ENCODE data around the gene RASA3.

- TF ChIP-seq, protein P1, sequence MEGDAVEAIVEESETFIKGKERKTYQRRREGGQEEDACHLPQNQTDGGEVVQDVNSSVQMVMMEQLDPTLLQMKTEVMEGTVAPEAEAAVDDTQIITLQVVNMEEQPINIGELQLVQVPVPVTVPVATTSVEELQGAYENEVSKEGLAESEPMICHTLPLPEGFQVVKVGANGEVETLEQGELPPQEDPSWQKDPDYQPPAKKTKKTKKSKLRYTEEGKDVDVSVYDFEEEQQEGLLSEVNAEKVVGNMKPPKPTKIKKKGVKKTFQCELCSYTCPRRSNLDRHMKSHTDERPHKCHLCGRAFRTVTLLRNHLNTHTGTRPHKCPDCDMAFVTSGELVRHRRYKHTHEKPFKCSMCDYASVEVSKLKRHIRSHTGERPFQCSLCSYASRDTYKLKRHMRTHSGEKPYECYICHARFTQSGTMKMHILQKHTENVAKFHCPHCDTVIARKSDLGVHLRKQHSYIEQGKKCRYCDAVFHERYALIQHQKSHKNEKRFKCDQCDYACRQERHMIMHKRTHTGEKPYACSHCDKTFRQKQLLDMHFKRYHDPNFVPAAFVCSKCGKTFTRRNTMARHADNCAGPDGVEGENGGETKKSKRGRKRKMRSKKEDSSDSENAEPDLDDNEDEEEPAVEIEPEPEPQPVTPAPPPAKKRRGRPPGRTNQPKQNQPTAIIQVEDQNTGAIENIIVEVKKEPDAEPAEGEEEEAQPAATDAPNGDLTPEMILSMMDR (IDR thresholded peaks at IDR 0.05; ENCODE audit: extremely low read depth in 1 of 2, insufficient read depth in 1 of 2, low read depth in 1 of 2, low read length in 2 of 2) = no peak
- TF ChIP-seq POLR2A (IDR thresholded peaks at IDR 0.05; ENCODE audit: low read depth, low read length) (no peak), EZH2 (IDR thresholded peaks at IDR 0.05; ENCODE audit: borderline replicate concordance, low read depth, low read length, severe bottlenecking) (no peak), POLR2AphosphoS5 (IDR thresholded peaks at IDR 0.05; ENCODE audit: insufficient read depth, low read depth, low read length) (no peak), JUN (IDR thresholded peaks at IDR 0.05; ENCODE audit: borderline replicate concordance, insufficient read depth, insufficient read length, low read depth) (no peak), GATA2 (IDR thresholded peaks at IDR 0.05; ENCODE audit: insufficient read depth, insufficient read length, low read depth, low read length) (no peak), FOS (IDR thresholded peaks at IDR 0.05; ENCODE audit: borderline replicate concordance, insufficient read depth, low read length) (no peak), MYC (IDR thresholded peaks at IDR 0.05; ENCODE audit: low read depth, low read length) (no peak)
- TF ChIP-seq, protein P2, sequence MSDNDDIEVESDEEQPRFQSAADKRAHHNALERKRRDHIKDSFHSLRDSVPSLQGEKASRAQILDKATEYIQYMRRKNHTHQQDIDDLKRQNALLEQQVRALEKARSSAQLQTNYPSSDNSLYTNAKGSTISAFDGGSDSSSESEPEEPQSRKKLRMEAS (IDR thresholded peaks at IDR 0.05; ENCODE audit: insufficient read depth, insufficient read length) = no peak
Observed at GRCh38 chr13:113968463-113969310, 163.7 kb downstream of the RASA3 start.

Data from endothelial cell of umbilical vein (primary cell).